ENCODE results near the gene CXCL8.

- TF ChIP-seq CTCF (IDR thresholded peaks at IDR 0.05): no peak
- TF ChIP-seq POLR2A (IDR thresholded peaks at IDR 0.05): no peak
Measured at GRCh38 chr4:73741031-73741749, 821 bp downstream of the CXCL8 start.
